Measurements from ENCODE around the gene ATP13A2.

ATP13A2 gene, protein sequence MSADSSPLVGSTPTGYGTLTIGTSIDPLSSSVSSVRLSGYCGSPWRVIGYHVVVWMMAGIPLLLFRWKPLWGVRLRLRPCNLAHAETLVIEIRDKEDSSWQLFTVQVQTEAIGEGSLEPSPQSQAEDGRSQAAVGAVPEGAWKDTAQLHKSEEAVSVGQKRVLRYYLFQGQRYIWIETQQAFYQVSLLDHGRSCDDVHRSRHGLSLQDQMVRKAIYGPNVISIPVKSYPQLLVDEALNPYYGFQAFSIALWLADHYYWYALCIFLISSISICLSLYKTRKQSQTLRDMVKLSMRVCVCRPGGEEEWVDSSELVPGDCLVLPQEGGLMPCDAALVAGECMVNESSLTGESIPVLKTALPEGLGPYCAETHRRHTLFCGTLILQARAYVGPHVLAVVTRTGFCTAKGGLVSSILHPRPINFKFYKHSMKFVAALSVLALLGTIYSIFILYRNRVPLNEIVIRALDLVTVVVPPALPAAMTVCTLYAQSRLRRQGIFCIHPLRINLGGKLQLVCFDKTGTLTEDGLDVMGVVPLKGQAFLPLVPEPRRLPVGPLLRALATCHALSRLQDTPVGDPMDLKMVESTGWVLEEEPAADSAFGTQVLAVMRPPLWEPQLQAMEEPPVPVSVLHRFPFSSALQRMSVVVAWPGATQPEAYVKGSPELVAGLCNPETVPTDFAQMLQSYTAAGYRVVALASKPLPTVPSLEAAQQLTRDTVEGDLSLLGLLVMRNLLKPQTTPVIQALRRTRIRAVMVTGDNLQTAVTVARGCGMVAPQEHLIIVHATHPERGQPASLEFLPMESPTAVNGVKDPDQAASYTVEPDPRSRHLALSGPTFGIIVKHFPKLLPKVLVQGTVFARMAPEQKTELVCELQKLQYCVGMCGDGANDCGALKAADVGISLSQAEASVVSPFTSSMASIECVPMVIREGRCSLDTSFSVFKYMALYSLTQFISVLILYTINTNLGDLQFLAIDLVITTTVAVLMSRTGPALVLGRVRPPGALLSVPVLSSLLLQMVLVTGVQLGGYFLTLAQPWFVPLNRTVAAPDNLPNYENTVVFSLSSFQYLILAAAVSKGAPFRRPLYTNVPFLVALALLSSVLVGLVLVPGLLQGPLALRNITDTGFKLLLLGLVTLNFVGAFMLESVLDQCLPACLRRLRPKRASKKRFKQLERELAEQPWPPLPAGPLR

DNA sequence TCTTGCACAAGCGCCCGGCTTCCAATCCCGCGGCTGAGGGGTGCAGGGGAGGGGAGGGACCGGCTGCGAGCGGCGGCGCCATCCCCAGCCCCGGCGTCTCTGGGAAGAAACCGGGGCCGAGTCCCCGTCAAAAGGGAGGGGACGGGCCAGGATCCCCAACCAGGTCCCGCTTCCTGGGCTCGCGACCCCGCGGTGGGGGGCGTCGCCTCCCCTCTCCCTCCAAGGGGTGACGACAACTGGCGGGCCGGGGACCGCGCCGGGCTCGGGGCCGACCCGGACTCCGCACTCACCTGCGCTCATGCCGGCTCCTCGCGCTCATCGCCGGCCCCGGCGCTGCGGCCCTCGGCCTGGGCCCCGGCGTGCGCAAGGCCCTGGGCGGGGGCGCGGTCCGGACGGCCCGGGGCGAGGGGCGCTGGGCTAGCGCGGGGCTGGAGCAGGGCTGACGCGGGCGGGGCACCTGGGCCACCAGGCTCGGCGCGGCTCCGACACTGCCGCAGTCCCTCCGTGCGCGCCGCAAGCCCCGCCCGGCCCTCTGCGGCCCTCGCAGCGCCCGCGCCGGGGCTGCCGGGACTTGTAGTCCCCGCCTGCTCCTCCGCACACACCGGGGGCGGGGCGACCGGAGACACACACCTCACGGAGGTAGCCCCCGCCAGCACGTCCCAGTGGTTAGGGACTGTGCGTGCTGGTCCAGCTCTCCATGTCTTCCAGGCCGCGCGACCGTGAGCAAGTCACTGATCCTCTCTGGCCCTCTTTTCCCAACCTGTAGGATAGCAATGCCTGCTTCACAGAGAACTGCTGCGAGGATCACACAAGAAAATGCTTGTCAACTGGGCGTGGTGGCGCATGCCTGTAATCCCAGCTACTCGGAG is at the start of gene ATP13A2:
ATP13A2 (minus strand) TSS at position 490 of the 869 bp plus-strand sequence; CDS start at position 300, 190 bp downstream.
- DNase-seq = peak; percentile 82

DNA sequence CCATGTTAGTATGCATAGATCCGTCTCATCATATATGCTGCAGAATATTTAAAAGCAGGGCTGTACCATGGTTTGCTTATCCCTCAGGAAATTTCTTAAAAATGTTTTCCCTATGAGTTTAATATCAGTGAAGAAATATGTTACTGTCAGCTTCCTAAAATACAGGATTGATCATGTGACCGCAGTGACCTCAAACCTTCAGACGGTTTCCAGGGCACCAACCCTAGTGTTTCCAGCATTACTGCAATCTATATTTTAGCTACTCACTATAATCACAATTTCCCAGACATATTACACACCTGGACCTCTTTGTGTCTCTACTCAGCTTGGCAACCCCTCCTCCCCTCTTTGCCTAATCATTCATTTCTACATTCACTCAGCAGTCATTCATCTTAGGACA is 49.8 kb upstream of the ATP13A2 start:
- no peak for DNase-seq

DNA sequence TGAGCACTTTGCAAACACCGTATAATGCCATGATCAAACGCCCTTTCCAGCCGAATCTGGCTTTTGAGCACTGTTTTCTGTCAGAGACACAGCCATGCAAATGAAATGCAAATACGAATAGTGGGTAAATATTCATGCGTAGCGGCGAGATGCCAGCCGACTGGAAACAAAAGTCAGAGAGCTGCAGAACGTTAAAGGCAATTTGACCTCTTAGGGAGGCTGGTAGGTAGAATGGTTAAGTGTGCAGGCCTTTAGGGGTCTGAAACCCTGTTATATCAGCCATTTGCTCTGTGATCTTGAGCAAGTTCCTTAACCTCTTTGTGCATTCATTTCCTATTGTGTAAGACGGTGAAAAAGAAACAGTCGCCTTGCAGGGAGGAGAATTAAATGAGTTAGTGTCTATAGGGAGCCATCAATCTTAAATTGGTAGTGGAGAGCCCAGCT is 48.6 kb upstream of the ATP13A2 start:
- DNase-seq = no peak

DNA sequence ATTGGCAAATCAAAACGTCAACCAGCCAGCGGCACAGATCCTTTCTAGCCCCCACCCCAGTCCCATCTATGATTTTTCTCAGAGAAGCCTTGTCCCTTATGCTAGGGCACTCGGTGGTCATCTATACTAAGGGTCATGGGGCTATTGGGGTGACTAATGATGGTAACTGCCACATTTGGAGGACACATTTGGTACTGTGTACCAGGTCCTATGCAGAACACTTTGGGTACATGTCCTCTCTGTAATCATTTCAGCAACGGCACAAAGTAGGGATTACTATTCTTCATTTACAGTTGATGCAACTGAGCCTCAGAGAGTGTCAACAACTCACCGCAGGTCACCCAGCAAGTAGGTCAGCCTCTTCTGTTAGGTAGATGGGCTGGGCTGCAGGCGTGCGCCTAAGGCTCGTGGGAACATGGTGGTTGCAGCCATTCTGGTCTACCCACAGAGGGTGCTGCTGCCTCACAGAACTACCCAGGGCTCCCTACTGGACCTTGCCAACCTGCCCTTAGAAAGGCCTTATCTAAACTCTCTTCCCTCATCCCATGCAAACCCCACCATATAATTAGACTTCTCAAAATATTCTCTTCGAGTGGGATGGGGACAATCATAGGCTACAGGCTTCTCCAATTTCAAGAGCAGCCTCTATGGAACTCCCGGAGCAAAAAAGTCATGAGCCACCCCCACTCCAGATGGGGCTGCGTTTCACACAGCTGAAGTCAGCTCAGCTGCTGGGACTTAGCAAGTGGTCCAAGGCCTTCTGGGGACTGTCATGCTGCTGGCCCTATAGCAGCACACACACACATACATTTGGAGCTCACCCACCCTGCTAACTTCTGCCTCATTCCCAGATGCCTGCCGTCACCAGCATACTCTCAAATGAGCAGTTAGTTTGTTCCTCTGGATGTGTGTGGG is 47.9 kb upstream of the ATP13A2 start:
- peak; percentile 23 for DNase-seq

DNA sequence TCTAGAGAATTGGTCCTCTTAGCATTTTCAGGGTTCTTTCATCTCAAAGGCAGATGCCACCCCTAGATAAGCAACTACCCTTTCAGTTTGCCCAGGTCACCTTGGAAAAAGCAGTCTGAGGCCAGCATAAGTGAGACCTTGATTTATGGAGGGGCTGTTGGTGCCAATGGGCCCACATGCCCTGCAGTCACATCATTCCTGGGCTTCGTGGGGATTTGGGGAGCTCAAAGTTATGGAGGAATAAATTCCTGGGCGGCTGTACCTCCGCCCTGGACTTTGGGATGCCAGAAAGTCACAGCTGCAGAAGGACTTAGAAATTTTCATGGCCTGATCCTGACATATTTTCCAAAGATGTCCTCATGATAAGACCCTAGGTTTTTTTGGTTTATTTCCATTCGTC is 44.8 kb upstream of the ATP13A2 start:
- no peak for DNase-seq

DNA sequence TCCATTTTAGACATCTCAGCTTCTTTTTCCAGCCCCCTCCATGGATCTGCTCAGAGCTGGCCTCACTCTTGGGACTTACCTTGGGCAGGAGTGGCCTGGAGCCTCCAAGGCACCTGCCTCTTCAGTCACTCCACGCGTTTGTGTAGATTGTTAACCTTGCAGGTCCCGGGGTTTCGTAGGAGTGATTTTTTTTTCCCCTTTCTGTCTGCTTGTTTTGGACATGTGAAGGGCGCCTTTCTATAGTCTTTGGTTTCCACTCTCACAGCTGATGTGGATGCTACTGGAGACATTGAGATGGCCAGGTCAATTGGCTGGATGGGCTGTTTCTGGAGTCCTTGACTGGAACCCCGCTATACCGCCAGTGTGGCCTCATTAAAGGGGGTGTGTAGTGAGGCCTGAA is 44.1 kb upstream of the ATP13A2 start:
- DNase-seq = no peak

DNA sequence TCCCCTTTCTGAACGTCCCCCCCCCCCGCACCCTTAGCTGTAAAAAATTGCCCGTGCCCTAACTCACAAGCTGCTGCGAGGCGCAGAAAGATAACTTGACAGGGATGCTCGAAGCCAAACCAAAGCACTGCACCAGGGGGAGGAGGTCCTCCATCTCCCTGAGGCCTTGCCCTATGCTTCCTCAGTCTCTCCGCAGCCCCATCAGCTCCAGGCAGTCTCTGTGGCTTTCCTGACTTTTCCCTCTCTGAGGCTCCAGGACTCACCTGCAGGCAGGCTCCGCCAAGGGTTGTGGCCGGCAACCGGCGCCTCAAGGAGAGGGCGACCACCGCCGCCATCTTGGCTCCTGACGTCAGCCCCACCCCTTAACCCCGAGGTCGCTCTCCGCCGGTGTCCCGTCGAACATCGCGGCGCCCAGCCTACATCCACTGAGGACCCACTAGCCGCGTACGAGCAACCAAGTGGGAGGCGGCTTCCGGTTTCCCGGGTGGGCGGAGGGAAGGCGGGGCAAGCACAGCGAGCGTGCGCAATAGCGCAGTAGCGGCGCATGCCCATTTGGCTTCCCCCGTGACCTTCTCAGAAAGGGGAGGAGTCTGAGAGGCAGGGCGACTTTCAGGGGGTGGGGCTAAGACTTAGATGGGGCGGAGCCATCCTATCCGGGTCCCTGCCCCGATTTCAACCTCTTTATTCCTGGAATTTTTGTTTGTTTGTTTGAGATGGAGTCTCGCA is 42.1 kb upstream of the ATP13A2 start, which contains the start of gene SDHB:
SDHB (minus strand) TSS at position 348 of the 726 bp plus-strand sequence; CDS start at position 335, 13 bp downstream.
- DNase-seq = peak; percentile 99

DNA sequence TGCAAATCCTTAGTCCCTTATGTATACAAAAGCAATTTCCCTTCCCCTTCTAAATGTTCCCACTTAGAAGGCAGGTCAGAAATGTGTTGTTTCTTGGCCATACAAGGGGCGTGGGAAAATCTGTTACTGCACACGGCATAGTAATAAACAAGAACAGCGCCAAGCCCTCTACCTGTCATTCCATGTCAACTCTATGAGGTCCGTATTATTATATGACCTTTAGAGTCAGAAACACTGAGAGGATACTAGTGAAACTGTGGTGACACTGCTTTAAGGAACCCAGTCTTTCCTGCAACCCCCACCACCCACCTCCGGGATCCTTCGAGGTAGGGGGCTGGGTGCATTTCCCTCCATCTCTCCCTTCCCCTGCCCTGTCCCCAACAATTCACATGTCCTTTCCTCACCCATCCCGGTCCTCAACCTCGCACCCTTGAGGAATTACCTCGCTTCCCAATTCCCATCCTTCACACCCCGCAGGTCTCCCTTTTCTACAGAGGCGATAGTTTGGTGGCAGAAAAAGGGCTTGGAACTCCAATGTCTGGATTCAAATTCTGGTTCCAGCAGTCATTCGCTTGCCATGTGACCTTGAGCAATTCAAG is 41.5 kb upstream of the ATP13A2 start:
- no peak for DNase-seq

DNA sequence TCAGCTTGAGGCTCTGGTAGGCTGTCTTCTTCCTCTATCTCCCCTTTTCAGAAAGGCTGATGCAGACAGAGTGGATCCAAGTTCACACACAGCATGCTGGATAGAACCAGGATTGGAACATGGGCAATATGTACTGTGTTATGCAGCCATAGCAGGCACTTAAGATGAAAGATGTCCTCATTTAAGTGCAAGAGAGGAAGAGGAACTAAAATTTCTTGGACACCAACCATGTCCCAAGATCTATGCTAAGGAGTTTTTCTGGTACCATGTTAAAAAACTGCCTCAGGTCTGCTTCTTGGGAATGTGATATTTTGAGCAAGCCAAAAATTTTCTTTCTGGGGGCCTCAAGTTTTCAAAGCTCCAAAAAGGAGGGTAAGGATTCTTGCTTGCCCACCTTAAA is 40.9 kb upstream of the ATP13A2 start:
- no peak for DNase-seq

DNA sequence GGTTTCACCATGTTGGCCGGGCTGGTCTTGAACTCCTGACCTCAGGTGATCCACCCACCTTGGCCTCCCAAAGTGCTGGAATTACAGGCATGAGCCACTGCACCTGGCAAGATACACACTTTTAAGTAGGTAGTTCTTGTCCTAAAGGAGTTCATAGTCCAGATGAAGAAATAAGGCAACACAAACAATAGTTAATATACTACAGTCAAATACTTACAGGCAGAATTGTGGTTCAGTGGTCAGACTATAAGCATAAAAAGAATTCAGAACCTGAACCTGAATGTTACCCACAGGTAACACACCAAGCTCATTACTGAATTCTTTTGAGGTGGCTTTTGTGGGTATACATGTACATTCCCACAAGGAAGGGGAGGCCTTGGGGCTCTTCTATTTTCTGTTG is 40.3 kb upstream of the ATP13A2 start:
- DNase-seq = no peak

DNA sequence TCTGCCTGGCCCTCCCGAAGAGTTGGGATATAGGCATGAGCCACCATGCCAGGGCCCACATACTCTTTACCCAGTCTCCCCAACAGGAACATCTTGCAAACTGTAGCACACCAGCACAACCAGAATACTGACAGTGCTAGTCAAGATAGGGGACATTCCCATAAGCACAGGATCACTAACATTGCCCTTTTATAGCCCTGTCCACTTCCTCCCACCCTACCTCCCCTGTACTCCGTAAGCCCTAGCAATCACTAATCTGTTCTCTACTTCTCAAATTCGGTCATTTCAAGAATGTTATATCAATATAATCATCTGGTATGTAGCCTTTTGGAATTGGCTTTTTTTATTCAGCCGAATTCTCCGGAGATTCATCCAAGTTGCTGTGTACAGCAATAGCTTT is 36.2 kb upstream of the ATP13A2 start:
- no peak for DNase-seq

DNA sequence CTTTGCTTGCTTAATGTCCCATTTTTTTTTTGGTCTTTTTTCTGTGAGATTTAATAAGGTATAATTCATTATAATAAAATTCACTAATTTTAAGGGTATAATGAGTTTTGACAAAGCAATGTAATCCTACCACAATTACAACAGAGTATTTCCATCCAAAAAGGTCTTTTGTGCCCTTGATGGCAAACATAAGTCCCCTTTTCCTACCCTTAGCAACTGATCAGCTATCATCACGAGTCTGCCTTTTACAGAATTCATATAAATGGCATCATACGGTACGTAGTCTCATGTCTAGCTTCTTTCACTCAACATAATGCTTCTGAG is 34.6 kb upstream of the ATP13A2 start:
- no peak for DNase-seq

DNA sequence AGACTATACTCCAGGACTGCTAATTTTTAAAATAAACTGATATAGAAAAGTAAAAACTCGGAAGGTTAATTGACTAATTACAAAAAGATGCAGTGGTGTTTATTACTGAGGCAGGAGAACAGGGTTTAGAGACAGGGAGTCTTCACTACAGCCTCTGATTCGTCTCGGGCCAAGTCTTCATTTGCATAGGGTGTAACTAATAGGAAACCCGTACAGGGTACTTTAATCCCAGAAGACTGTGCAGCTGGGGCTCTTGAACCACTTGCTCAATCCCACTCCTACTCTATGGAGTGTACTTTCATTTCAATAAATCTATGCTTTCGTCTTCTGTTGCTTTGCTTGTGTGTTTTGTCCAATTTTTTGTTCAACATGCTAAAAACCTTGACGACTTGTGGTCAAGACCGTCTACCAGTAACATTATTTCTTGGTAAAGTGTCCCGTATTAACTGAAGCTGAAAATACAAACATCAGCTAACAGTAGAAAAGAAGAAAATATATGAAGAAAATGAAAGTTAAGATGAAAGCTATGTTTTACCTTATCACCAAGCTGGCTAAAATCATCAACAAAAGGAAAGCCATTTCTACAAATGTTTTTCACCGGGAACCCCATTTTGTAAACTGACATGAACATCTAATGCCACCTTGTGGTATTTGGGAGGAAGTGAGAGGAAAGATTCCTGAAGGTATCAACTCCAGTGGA is 34.1 kb upstream of the ATP13A2 start:
- no peak for DNase-seq

DNA sequence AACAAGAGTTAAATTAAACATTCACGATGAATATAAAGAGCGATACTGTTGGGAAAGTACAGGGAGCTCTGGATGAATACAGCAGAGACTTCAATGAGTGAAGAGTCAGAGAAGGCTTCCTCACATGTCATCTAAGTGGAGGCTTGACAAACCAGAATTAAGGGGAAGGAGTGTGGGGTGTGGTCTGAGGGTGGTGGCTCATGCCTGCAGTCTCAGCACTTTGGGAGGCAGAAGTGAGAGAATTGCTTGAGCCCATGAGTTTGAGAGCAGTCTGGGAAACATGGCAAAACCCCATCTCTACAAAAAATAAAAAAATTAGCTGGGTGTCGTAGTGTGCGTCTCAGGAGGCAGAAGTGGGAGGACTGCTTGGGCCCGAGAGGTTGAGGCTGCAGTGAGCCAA is 33.4 kb upstream of the ATP13A2 start:
- no peak for DNase-seq

DNA sequence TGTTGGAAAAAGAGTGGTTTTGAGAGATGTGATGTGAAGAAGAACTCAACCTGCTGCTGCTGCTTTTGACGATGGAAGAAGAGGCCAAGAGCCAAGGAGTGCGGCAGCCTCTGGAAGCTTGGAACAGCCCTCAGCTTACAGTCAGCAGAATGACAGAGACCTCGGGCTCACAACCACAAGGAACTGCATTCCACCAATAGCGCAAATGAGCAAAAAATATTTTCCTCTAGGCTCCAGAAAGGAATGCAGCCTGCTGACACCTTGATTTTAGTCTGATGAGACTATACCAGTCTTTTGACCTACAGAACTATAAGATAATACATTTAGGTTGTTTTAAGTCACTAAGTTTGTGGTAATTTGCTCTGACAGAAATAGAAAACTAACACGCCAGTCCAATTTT is 31.9 kb upstream of the ATP13A2 start:
- no peak for DNase-seq

DNA sequence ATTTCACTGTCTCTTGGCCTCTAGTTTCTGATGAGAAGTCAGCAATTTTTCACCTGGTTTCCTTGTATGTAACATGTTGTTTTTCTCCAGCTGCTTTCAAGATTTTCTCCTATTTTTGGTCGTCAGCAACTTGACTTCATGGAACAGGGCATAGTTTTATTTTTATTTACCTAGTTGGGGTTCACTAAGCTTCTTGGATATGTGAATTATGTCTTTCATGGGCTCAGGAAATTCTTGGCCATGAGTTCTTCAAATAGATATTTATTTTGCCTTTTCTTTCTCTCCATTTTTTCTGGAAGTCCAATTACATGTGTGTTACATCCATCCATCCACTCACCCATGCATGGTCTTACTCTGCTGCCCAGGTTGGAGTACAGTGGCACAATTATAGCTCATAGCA is 28.4 kb upstream of the ATP13A2 start:
- DNase-seq = no peak

DNA sequence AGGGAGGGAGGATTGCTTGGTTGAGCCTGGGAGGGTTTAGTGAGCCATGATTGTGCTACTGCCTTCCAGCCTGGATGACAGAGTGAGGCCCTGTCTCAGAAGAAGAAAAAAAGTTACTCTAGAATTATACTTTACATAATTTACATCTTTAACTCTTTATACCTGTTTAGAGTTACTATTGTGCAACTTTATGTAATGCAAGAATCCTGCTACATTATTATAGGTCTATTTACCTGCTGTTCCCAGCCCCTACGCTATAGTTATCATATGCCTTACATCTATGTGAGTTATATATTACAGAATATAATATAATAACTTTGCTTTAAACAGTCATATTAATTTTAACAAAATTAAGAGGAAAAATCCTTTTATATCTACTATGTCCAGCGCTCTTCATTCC is 27.8 kb upstream of the ATP13A2 start:
- DNase-seq = no peak

DNA sequence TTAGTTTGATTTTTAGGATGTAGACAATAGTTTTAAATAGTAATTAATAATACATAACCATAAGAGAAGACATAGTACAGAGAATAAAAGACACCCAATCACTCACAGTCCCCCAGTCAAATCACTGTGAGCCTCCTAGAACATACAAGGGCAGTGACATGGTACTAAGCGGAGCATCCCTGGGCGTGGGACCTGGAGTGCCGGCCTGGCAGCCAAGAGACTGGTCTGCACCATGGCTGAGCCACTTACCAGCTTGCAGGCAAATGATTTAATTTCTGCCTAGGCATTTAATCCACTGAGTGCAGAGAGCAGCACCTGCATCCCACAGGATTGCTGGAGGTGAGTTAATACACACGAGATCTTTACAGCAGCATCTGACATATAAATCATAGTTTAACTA is 21.8 kb upstream of the ATP13A2 start:
- no peak for DNase-seq

DNA sequence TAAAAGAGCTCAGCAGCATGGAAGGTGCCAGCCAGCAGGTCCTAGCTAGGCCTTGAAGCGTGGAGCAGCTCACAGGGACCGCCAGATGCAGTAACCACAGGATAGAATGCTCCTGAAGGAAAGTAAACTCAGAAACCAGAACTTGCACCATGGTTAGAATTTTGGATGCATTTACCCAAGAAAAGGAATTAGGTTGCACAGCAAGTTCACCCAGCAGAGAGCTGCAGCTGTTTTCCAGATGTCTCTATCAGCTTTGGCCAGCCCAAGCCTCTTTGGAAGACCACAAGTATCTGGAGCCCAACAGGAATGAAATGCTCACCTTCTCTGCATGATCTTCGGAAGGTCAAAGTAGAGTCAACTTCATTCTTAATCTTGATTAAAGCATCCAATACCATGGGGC is 21.0 kb upstream of the ATP13A2 start:
- no peak for DNase-seq

Measured in stimulated activated CD4-positive, alpha-beta T cell treated with anti-CD3 and anti-CD28 coated beads, Interleukin-4, amount 100 ng/mL, for 24 hours (primary cell).